Endothelial cell (in vitro differentiated cells): Measurements from ENCODE around the gene PODXL. TPM values are rescaled to one million over a fixed set of nuclear protein-coding genes. Genes with fewer than 3 reads are reported as not detected.

ENCODE experiments used
- DNase-seq: peaks from one replicate; pipeline ENCODE4 v3.0.0; 2021; ENCODE audit warnings: low spot score
- H3K27ac Mint-ChIP-seq: one replicate; pipeline ENCODE4 v1.8.0; 2021; ENCODE audit warnings: mixed read lengths, inconsistent platforms; ENCODE audit not compliant: unreplicated experiment
- H3K27me3 Mint-ChIP-seq: one replicate; pipeline ENCODE4 v1.8.0; 2021; ENCODE audit warnings: mild to moderate bottlenecking, moderate library complexity, mixed read lengths, inconsistent platforms; ENCODE audit not compliant: unreplicated experiment
- H3K36me3 Mint-ChIP-seq: one replicate; pipeline ENCODE4 v1.8.0; 2021; ENCODE audit warnings: mild to moderate bottlenecking, low read depth, mixed read lengths, inconsistent platforms; ENCODE audit not compliant: unreplicated experiment
- H3K4me1 Mint-ChIP-seq: one replicate; pipeline ENCODE4 v1.8.0; 2021; ENCODE audit warnings: mild to moderate bottlenecking, mixed read lengths, inconsistent platforms; ENCODE audit not compliant: unreplicated experiment
- H3K4me3 Mint-ChIP-seq: one replicate; pipeline ENCODE4 v1.8.0; 2021; ENCODE audit warnings: mild to moderate bottlenecking, mixed read lengths, inconsistent platforms; ENCODE audit not compliant: unreplicated experiment
- H3K9me3 Mint-ChIP-seq: one replicate; pipeline ENCODE4 v1.8.0; 2021; ENCODE audit warnings: mixed read lengths, inconsistent platforms; ENCODE audit not compliant: unreplicated experiment
- CTCF ChIP-seq: fragments of 200-600 bp; sonication (generic); IDR thresholded peaks from one replicate; pipeline ENCODE4 v1.5.0; 2021; ENCODE audit warnings: antibody characterized with exemption; ENCODE audit not compliant: unreplicated experiment
- total RNA-seq: library from RNA; stranded (reverse); fragmentation: NEBNext Ultra II Directional; extraction: Animal tissue kit (Norgen Biotek cat#: 25700); gene quantifications from one replicate; pipeline ENCODE4 v1.2.1, GENCODE V29; 2021; ENCODE audit not compliant: unreplicated experiment

Gene PODXL
- total RNA-seq, 1 donor from 2014 or later, result 302 TPM

GRCh38 chr7:131602304-131602993 is 46.0 kb upstream of the PODXL start:
- H3K4me1 Mint-ChIP-seq, result peaks cover 24% of the 10 kb centered on the region
- H3K27me3 Mint-ChIP-seq, result peaks cover 6% of the 10 kb centered on the region
- no peak overlapping the region for H3K27ac Mint-ChIP-seq
- no peak overlapping the region for H3K4me3 Mint-ChIP-seq
- no peaks in the 10 kb centered on the region for H3K9me3 Mint-ChIP-seq
- TF ChIP-seq CTCF, result no peak
- H3K36me3 Mint-ChIP-seq, result no peaks in the 10 kb centered on the region
- DNase-seq, result no peak

- no peak for DNase-seq
- Mint-ChIP-seq H3K4me1 (peaks cover 24% of the 10 kb centered on the region), H3K36me3 (no peaks in the 10 kb centered on the region), H3K27ac (peak overlapping the region; percentile 65), H3K4me3 (no peak overlapping the region), H3K9me3 (no peaks in the 10 kb centered on the region), H3K27me3 (peaks cover 2% of the 10 kb centered on the region)
- TF ChIP-seq CTCF, result no peak
Observed at GRCh38 chr7:131600085-131600881, 43.9 kb upstream of the PODXL start.

GRCh38 chr7:131596785-131597184 is 40.4 kb upstream of the PODXL start:
- DNase-seq, result no peak
- Mint-ChIP-seq H3K4me3 (no peak overlapping the region), H3K27me3 (peaks cover 2% of the 10 kb centered on the region), H3K27ac (no peak overlapping the region), H3K9me3 (no peaks in the 10 kb centered on the region), H3K36me3 (no peaks in the 10 kb centered on the region), H3K4me1 (peaks cover 13% of the 10 kb centered on the region)
- TF ChIP-seq CTCF, result no peak

- no peak for DNase-seq
- Mint-ChIP-seq H3K9me3 (no peaks in the 10 kb centered on the region), H3K36me3 (no peaks in the 10 kb centered on the region), H3K4me3 (no peak overlapping the region), H3K27ac (no peak overlapping the region), H3K4me1 (peaks cover 6% of the 10 kb centered on the region), H3K27me3 (no peaks in the 10 kb centered on the region)
- TF ChIP-seq CTCF, result no peak
Observed at GRCh38 chr7:131595699-131596098, 39.3 kb upstream of the PODXL start.
